Fibroblast of the aortic adventitia (primary cell): Measurements from ENCODE around the gene SH3RF3. TPM values are rescaled to one million over a fixed set of nuclear protein-coding genes. Genes with fewer than 3 reads are reported as not detected.

ENCODE experiments used
- DNase-seq: peaks from one replicate; pipeline ENCODE4 v3.0.0-alpha.2; 2010; ENCODE audit warnings: low read depth
- H3K4me3 ChIP-seq: 2 replicates; pipeline ENCODE4 v1.5.1; 2011; ENCODE audit warnings: low read depth, mild to moderate bottlenecking, control low read depth, low read length, moderate library complexity
- total RNA-seq: library from RNA; depleted of rRNA; stranded (reverse); fragments of >200 nt; gene quantifications from 2 replicates; pipeline ENCODE4 v1.2.3, GENCODE V29; 2012; ENCODE audit warnings: low replicate concordance
- TF ChIP-seq, protein P1 (sequence below): IDR thresholded peaks from 2 replicates; pipeline ENCODE4 v1.5.1; 2011; ENCODE audit warnings: mild to moderate bottlenecking, low read length, control low read depth, inconsistent platforms; ENCODE audit not compliant: insufficient read depth

SH3RF3 gene
- total RNA-seq, 1 donor: 8.4 TPM

DNA sequence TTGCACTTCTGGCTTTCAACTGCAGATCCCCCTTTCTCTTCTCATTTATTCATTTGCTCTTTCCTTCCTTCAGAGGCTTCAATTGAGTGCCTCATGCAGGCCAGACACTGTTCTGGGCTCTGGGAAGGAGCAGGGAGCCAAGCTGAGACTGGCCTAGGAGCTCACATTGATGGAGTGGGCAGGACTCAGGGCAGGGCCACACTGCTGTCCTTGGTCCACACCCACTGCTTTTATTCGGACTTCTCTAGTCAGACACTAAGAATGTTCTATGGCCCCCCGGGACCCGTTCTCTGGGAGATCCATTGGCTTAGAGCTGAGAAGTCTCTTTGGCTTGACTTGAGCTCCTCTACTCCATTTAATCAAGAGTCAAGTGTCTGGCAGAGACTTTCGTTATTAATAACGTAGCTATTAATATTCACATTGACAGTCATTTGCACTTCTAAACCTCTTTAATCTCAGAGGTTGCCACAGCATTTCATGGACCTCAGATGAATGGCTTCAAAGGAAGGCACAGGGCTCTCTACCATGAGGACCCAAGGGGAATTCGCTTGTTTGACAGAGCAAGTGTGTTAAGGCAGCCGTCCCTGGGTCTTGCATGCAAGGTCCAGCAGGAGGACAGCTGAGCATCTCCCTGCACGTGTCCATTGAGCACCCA lies 20.1 kb downstream of the SH3RF3 start:
- TF ChIP-seq, protein P1, sequence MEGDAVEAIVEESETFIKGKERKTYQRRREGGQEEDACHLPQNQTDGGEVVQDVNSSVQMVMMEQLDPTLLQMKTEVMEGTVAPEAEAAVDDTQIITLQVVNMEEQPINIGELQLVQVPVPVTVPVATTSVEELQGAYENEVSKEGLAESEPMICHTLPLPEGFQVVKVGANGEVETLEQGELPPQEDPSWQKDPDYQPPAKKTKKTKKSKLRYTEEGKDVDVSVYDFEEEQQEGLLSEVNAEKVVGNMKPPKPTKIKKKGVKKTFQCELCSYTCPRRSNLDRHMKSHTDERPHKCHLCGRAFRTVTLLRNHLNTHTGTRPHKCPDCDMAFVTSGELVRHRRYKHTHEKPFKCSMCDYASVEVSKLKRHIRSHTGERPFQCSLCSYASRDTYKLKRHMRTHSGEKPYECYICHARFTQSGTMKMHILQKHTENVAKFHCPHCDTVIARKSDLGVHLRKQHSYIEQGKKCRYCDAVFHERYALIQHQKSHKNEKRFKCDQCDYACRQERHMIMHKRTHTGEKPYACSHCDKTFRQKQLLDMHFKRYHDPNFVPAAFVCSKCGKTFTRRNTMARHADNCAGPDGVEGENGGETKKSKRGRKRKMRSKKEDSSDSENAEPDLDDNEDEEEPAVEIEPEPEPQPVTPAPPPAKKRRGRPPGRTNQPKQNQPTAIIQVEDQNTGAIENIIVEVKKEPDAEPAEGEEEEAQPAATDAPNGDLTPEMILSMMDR: no peak

DNA sequence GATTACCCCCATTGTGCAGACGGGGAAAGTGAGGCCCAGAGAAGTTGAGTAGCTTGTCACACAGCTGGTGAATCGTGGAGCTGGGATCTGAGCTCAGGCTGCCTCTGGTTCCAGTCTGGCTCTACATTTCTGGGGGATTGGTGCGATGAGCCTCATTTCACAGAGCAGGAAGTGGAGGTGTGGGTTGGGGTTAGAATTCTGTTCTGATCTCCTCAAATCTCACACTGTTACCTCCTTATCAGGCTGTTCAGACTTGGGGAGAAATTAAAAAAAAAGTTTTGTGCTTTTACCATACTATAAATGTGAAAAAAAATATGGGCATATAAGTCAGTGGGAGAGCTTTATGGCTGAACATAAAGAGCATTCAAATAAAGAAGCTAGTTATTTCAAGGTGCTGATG lies 21.6 kb downstream of the SH3RF3 start:
- H3K4me3 ChIP-seq: no peak overlapping the region
- TF ChIP-seq, protein P1: no peak
- DNase-seq: no peak

More for the DNA sequence above, 20.1 kb downstream of the SH3RF3 start:
- no peak for DNase-seq
- H3K4me3 ChIP-seq: no peak overlapping the region

DNA sequence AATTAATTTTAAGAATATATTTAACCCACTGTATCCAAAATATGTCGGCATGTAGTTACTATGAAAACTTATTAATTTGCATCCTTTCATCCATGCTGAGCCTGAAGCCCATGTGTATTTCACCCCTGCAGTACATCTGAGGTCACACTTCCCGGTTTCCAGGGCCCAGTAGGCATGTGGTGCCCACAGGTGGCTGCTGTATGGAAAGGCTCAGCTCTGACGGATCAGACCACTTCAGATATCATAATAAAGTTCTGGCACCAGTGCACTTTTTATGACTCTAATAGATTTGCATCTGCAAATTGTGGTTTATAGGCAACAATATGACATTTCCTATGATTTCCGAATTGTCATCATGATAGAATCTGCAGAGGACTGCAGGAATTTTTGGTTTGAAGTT lies 22.5 kb downstream of the SH3RF3 start:
- no peak overlapping the region for H3K4me3 ChIP-seq
- TF ChIP-seq, protein P1: no peak
- DNase-seq: no peak

DNA sequence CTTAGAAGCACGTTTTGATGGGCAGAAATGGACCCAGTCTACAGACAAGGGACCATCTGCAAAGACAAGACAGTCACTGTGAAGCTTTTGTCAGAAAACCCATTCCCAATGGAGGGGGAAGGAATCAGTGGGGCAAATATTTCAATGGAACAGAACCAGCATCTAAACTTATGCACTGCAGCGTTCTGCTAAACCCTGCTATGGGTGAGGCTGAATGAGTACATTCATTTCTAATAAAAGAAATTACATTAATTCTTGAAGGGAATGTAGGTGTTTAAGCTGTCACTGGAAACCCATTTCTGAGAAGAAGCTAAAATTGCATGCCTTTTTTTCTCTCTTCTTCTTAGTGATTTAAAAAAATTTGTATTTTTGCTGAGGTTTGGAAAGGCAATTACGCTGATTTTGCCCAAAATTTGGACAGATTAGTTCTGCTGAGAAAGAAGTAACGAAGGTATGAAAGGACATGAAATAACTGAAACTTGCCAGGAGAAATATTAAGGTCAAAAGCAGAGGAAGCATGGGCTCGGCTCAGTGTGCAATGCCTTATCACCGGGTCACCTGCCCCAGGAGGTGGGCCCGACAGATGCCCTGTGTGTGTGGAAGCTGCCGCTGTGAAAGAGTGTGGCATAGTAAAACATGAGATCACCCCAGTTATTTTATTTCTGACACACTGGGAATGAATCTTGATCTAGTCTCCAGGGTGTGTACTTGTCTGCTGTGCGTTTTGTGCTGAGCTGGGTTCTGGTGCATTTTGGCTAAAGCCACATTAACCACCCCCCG lies 24.2 kb downstream of the SH3RF3 start:
- TF ChIP-seq, protein P1: no peak
- DNase-seq: no peak
- no peak overlapping the region for H3K4me3 ChIP-seq

DNA sequence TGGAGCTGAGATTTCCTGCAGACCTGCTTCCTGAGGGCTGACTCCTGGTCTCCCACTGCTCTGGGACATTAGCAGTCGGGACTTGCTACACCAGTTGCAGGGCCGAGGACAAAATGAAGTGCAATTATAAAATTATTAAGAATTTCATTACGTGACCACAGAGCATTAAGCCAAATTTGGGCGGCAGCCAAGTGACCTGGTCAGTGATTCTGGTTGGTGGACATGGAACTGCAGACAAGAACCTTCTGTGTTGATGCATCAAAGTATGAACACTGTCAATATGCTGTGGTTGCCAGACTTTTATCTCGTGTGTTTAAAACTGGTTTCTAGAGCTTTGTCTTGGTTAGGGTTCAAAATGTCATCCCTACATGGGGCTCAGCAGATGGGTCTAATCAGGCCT lies 24.8 kb downstream of the SH3RF3 start:
- DNase-seq: no peak
- TF ChIP-seq, protein P1: no peak
- H3K4me3 ChIP-seq: no peak overlapping the region

DNA sequence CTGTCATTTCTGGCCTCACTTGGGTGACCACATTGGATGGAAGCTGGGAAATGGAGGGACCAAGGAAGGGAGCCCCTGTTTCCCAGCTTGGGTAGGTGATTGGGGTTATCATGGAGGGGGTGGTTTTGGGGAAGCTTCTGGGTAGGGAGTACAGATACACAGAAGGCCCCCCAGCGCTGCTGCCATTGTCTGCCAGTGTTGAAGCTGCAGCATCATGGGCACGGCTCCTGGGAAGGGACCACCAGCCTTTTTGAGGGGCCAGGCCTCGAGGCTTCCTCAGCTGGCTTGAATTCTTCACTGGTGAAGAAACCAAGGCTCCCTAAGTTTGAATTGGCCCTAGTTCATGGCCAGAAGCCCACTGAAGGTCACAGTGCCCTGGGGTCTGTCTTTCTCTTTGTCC lies 25.2 kb downstream of the SH3RF3 start:
- no peak for DNase-seq
- TF ChIP-seq, protein P1: no peak
- no peak overlapping the region for H3K4me3 ChIP-seq
